ENCODE results near the gene KCNV2. TPM values are rescaled to one million over a fixed set of nuclear protein-coding genes. Genes with fewer than 3 reads are reported as not detected.
A peak's percentile ranks its signal among the peaks of the same experiment; 100 is the strongest.

The KCNV2 gene
- total and polyA plus RNA-seq, 12 donors: not detected

- no peak overlapping the region for H3K4me3 ChIP-seq
- no peaks in the 10 kb centered on the region for H3K27me3 ChIP-seq
- peaks cover 0 to 6% of the 10 kb centered on the region in 2 donors for H3K36me3 ChIP-seq (replicated peaks in 1 of 2)
- intact Hi-C loops (cut with DNase I): no loop called here
- no peaks in the 10 kb centered on the region for H3K9me3 ChIP-seq (replicated peaks in 1 of 3)
- TF ChIP-seq POLR2A (IDR thresholded peaks at IDR 0.05): no peak
- TF ChIP-seq CTCF (IDR thresholded peaks at IDR 0.05): no peak
- WGBS, 4 donors: 74 to 89% (median 75%) methylated on average over 4 of the region's 4 CpGs
- DNase-seq: no peak
- H3K27ac ChIP-seq: no peak overlapping the region
- peaks cover 0 to under 1% of the 10 kb centered on the region in 2 donors for H3K4me1 ChIP-seq (replicated peaks in 1 of 2)
Measured at GRCh38 chr9:2765250-2765880, 48.1 kb downstream of the KCNV2 start.

- intact Hi-C loops (cut with DNase I): no loop called here
- 60 to 78% (median 73%) methylated on average over 7 of the region's 7 CpGs for WGBS, 4 donors
- peaks cover 7 to 16% of the 10 kb centered on the region in 2 donors for H3K4me1 ChIP-seq (replicated peaks in 1 of 2)
- H3K27ac ChIP-seq: no peak overlapping the region
- H3K9me3 ChIP-seq (replicated peaks in 1 of 3): no peaks in the 10 kb centered on the region
- DNase-seq: no peak
- TF ChIP-seq POLR2A (IDR thresholded peaks at IDR 0.05) (no peak), CTCF (IDR thresholded peaks at IDR 0.05) (no peak)
- peaks cover 0 to 6% of the 10 kb centered on the region in 2 donors for H3K36me3 ChIP-seq (replicated peaks in 1 of 2)
- no peak overlapping the region for H3K4me3 ChIP-seq
- H3K27me3 ChIP-seq: no peaks in the 10 kb centered on the region
Measured at GRCh38 chr9:2767800-2768677, 50.7 kb downstream of the KCNV2 start.

GRCh38 chr9:2771087-2771486, 53.8 kb downstream of the KCNV2 start:
- Histone ChIP-seq H3K27ac (no peak overlapping the region), H3K9me3 (replicated peaks in 1 of 3) (peaks cover 0 to 10% (median 0%) of the 10 kb centered on the region in 3 donors), H3K4me3 (no peak overlapping the region), H3K27me3 (no peaks in the 10 kb centered on the region), H3K36me3 (replicated peaks in 1 of 2) (peaks cover 0 to 6% of the 10 kb centered on the region in 2 donors), H3K4me1 (replicated peaks in 1 of 2) (peaks cover 7 to 16% of the 10 kb centered on the region in 2 donors)
- peak in 4 of 7 donors; percentile 14 to 28 (median 24) for DNase-seq
- WGBS, 4 donors: 30 to 39% (median 36%) methylated on average over 3 of the region's 3 CpGs
- intact Hi-C loops (cut with DNase I): no loop called here
- TF ChIP-seq CTCF (IDR thresholded peaks at IDR 0.05) (no peak), POLR2A (IDR thresholded peaks at IDR 0.05) (no peak)

GRCh38 chr9:2771661-2772060, 54.4 kb downstream of the KCNV2 start:
- peaks cover 0 to 6% of the 10 kb centered on the region in 2 donors for H3K36me3 ChIP-seq (replicated peaks in 1 of 2)
- H3K9me3 ChIP-seq (replicated peaks in 1 of 3): peaks cover 0 to 10% (median 0%) of the 10 kb centered on the region in 3 donors
- H3K27ac ChIP-seq: no peak overlapping the region
- intact Hi-C loops (cut with DNase I): no loop called here
- H3K4me3 ChIP-seq: no peak overlapping the region
- TF ChIP-seq POLR2A (IDR thresholded peaks at IDR 0.05): no peak
- no peak for TF ChIP-seq CTCF (IDR thresholded peaks at IDR 0.05)
- peak in 4 of 7 donors; percentile 20 to 62 (median 38) for DNase-seq
- no peaks in the 10 kb centered on the region for H3K27me3 ChIP-seq
- H3K4me1 ChIP-seq (replicated peaks in 1 of 2): peaks cover 7 to 16% of the 10 kb centered on the region in 2 donors

All from adrenal gland (tissue), 12 donors.